Measurements from ENCODE around the gene RASGRF2. TPM values are rescaled to one million over a fixed set of nuclear protein-coding genes. Genes with fewer than 3 reads are reported as not detected.

RASGRF2 gene
- total RNA-seq, 1 donor from 2014 or later, result 1.4 TPM

DNA sequence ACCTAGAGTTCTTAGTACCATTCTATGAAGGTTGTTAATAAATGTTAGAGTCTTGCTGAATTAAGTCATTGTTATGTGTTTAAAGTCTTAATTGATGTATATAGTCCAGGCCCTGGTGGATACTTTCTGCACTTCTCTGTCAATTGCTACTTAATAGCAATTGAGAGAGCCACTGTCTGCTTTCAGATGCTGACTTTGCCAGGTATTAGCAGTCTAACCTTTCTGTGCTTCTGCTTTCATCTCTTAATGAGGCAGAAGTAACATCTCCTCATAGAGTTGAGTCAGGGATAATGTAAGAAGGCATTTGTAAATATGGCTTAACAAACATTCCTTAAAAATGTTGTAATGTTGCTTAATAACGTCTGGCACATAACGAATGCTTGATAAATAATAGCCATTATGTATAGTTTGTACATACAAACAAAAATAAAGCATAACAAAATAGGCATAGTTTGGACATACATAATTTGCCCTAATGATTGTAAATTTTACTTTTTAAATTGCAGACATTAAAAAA, 28.3 kb downstream of the RASGRF2 start:
- H3K27me3 Mint-ChIP-seq (ENCODE audit: unreplicated experiment), result no peaks in the 10 kb centered on the region
- TF ChIP-seq, protein P1, sequence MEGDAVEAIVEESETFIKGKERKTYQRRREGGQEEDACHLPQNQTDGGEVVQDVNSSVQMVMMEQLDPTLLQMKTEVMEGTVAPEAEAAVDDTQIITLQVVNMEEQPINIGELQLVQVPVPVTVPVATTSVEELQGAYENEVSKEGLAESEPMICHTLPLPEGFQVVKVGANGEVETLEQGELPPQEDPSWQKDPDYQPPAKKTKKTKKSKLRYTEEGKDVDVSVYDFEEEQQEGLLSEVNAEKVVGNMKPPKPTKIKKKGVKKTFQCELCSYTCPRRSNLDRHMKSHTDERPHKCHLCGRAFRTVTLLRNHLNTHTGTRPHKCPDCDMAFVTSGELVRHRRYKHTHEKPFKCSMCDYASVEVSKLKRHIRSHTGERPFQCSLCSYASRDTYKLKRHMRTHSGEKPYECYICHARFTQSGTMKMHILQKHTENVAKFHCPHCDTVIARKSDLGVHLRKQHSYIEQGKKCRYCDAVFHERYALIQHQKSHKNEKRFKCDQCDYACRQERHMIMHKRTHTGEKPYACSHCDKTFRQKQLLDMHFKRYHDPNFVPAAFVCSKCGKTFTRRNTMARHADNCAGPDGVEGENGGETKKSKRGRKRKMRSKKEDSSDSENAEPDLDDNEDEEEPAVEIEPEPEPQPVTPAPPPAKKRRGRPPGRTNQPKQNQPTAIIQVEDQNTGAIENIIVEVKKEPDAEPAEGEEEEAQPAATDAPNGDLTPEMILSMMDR (IDR thresholded peaks at IDR 0.05; ENCODE audit: partially characterized antibody, unreplicated experiment), result no peak
- H3K4me1 Mint-ChIP-seq (ENCODE audit: low read depth, unreplicated experiment), result no peaks in the 10 kb centered on the region
- H3K27ac Mint-ChIP-seq (ENCODE audit: unreplicated experiment), result no peak overlapping the region
- peaks cover 1% of the 10 kb centered on the region for H3K9me3 Mint-ChIP-seq (ENCODE audit: unreplicated experiment)
- no peak overlapping the region for H3K4me3 Mint-ChIP-seq (ENCODE audit: unreplicated experiment)
- no peaks in the 10 kb centered on the region for H3K36me3 Mint-ChIP-seq (ENCODE audit: unreplicated experiment)
- DNase-seq, result no peak

DNA sequence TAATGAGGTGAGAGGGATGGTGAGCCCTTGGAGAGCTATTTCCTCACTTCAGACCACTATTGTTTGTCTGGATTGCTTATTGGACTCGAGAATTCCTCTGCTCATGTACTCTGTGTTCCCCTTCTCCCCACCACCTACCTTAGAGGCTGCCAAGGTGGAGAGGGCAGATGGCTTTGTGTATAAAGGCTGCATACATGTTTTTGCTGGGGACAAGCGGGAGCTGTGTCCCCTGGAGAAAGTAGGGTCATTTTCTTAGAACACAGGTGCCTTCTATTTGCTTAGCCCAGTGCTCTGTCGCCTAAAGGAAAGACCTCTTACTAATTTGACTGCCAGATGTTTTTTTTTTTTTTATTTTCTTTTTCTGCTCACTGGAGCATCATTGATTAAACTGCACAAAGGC, 29.7 kb downstream of the RASGRF2 start:
- no peaks in the 10 kb centered on the region for H3K4me1 Mint-ChIP-seq (ENCODE audit: low read depth, unreplicated experiment)
- no peak overlapping the region for H3K4me3 Mint-ChIP-seq (ENCODE audit: unreplicated experiment)
- H3K27me3 Mint-ChIP-seq (ENCODE audit: unreplicated experiment), result no peaks in the 10 kb centered on the region
- H3K9me3 Mint-ChIP-seq (ENCODE audit: unreplicated experiment), result peaks cover 1% of the 10 kb centered on the region
- no peak for DNase-seq
- TF ChIP-seq, protein P1 (IDR thresholded peaks at IDR 0.05; ENCODE audit: partially characterized antibody, unreplicated experiment), result no peak
- H3K36me3 Mint-ChIP-seq (ENCODE audit: unreplicated experiment), result no peaks in the 10 kb centered on the region
- no peak overlapping the region for H3K27ac Mint-ChIP-seq (ENCODE audit: unreplicated experiment)

DNA sequence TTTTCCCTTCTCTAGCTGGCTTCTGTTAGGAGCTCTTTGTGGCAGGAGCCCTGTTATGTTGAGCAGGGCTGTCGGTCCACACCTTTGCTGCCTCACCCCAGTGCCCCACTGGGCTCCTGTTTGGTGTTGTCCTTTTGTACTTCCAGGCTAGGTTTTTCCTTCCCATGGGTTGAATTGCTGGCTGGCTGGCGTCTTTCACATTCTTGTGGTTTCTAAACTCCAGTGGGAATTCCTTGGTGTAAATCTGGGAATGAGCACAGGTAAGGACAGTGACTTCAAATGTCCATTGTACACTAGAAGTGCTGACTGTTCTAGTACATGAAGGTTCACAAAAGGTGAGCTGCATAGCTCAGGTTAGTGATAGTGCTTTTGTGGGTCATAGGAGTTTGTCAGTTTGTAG, 30.4 kb downstream of the RASGRF2 start:
- Mint-ChIP-seq H3K27me3 (ENCODE audit: unreplicated experiment) (no peaks in the 10 kb centered on the region), H3K9me3 (ENCODE audit: unreplicated experiment) (peaks cover 1% of the 10 kb centered on the region), H3K27ac (ENCODE audit: unreplicated experiment) (no peak overlapping the region), H3K4me1 (ENCODE audit: low read depth, unreplicated experiment) (no peaks in the 10 kb centered on the region), H3K4me3 (ENCODE audit: unreplicated experiment) (no peak overlapping the region), H3K36me3 (ENCODE audit: unreplicated experiment) (no peaks in the 10 kb centered on the region)
- no peak for DNase-seq
- TF ChIP-seq, protein P1 (IDR thresholded peaks at IDR 0.05; ENCODE audit: partially characterized antibody, unreplicated experiment), result no peak

DNA sequence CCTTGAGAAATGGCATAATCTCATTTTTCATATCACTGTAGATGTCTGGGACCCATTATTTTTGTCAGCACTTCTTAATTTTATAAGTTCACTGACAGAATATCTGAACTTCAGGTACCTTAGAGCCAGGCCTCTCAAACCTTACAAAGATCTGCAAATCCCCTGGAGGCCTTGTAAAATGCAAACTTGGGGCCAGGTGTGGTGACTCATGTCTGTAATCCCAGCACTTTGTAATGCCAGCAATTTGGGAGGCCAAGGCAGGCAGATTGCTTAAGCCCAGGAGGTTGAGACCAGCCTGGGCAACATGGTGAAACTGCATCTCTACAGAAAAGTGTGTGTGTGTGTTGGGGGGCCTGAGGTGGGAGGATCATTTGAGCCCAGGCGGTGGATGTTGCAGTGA, 30.8 kb downstream of the RASGRF2 start:
- H3K9me3 Mint-ChIP-seq (ENCODE audit: unreplicated experiment), result peaks cover 1% of the 10 kb centered on the region
- TF ChIP-seq, protein P1 (IDR thresholded peaks at IDR 0.05; ENCODE audit: partially characterized antibody, unreplicated experiment), result no peak
- H3K36me3 Mint-ChIP-seq (ENCODE audit: unreplicated experiment), result no peaks in the 10 kb centered on the region
- H3K4me3 Mint-ChIP-seq (ENCODE audit: unreplicated experiment), result no peak overlapping the region
- no peak for DNase-seq
- H3K27me3 Mint-ChIP-seq (ENCODE audit: unreplicated experiment), result no peaks in the 10 kb centered on the region
- no peaks in the 10 kb centered on the region for H3K4me1 Mint-ChIP-seq (ENCODE audit: low read depth, unreplicated experiment)
- no peak overlapping the region for H3K27ac Mint-ChIP-seq (ENCODE audit: unreplicated experiment)

DNA sequence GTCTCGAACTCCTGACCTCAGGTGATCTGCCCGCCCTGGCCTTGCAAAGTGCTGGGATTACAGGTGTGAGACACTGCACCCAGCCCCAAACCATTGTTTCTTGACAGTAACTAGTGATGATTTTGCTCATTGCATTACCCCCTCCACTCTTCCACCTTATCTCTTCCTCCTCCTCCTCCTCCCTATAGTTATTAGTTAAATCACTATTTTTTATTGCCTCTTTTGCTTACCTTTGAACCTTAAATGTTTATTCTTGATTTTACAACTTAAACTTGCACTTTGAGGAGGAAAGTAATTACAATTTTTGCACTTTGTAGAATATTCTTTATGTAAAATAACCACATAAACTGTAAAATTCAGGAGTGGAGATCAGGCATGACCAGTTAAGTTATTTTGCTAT, 35.7 kb downstream of the RASGRF2 start:
- Mint-ChIP-seq H3K4me3 (ENCODE audit: unreplicated experiment) (no peak overlapping the region), H3K27me3 (ENCODE audit: unreplicated experiment) (no peaks in the 10 kb centered on the region), H3K27ac (ENCODE audit: unreplicated experiment) (no peak overlapping the region), H3K9me3 (ENCODE audit: unreplicated experiment) (peaks cover 3% of the 10 kb centered on the region), H3K36me3 (ENCODE audit: unreplicated experiment) (no peaks in the 10 kb centered on the region), H3K4me1 (ENCODE audit: low read depth, unreplicated experiment) (no peaks in the 10 kb centered on the region)
- TF ChIP-seq, protein P1 (IDR thresholded peaks at IDR 0.05; ENCODE audit: partially characterized antibody, unreplicated experiment), result no peak
- DNase-seq, result no peak

Measured in glutamatergic neuron (in vitro differentiated cells).